GM10266 (cell line): ENCODE data around the gene FAM174C.

ENCODE experiments used
- DNase-seq: peaks from one replicate; pipeline ENCODE4 v3.0.0; 2012; ENCODE audit errors: extremely low spot score
- TF ChIP-seq, protein P1 (sequence below): IDR thresholded peaks from 2 replicates; pipeline ENCODE4 v1.5.1; 2012; ENCODE audit warnings: mild to moderate bottlenecking, low read depth; ENCODE audit not compliant: control insufficient read depth, insufficient read depth; ENCODE audit errors: missing control alignments

FAM174C gene

GRCh38 chr19:1254530-1255185 lies 20.7 kb upstream of the FAM174C start:
- no peak for DNase-seq
- TF ChIP-seq, protein P1, sequence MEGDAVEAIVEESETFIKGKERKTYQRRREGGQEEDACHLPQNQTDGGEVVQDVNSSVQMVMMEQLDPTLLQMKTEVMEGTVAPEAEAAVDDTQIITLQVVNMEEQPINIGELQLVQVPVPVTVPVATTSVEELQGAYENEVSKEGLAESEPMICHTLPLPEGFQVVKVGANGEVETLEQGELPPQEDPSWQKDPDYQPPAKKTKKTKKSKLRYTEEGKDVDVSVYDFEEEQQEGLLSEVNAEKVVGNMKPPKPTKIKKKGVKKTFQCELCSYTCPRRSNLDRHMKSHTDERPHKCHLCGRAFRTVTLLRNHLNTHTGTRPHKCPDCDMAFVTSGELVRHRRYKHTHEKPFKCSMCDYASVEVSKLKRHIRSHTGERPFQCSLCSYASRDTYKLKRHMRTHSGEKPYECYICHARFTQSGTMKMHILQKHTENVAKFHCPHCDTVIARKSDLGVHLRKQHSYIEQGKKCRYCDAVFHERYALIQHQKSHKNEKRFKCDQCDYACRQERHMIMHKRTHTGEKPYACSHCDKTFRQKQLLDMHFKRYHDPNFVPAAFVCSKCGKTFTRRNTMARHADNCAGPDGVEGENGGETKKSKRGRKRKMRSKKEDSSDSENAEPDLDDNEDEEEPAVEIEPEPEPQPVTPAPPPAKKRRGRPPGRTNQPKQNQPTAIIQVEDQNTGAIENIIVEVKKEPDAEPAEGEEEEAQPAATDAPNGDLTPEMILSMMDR = no peak

GRCh38 chr19:1255186-1256161 lies 19.9 kb upstream of the FAM174C start:
- no peak for DNase-seq
- TF ChIP-seq, protein P1 = no peak

DNA sequence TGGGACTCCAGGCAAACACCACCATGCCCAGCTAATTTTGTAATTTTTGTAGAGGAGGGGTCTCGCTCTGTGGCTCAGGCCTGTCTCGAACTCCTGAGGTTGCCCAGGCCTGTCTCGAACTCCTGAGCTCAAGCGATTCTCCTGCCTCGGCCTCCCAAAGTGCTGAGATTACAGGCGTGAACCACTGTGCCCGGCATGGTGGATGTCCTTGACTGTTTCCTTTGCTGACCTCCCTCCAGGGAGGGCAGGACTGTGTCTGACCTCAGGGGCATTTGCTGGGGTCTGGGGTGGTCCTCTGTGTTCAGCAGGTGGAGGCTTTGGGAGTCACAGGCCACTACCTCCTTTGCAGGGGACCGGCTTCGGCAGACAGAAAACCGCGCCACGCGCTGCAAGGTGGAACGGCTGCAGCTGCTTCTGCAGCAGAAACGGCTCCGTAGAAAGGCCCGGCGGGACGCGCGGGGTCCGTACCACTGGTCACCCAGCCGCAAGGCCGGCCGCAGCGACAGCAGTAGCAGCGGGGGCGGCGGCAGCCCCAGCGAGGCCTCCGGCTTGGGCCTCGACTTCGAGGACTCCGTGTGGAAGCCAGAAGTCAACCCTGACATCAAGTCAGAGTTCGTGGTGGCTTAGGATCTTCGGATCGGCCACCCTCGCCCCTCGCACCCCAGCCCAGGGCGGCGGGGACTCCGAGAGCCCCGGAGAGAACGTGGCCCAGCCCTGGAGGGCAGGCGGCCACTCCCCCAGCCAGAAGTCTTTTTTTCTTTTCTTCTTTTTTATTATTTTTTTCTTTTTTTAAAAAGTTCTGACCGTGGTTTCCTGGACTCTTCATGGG lies 18.5 kb upstream of the FAM174C start:
- TF ChIP-seq, protein P1 = no peak
- no peak for DNase-seq

DNA sequence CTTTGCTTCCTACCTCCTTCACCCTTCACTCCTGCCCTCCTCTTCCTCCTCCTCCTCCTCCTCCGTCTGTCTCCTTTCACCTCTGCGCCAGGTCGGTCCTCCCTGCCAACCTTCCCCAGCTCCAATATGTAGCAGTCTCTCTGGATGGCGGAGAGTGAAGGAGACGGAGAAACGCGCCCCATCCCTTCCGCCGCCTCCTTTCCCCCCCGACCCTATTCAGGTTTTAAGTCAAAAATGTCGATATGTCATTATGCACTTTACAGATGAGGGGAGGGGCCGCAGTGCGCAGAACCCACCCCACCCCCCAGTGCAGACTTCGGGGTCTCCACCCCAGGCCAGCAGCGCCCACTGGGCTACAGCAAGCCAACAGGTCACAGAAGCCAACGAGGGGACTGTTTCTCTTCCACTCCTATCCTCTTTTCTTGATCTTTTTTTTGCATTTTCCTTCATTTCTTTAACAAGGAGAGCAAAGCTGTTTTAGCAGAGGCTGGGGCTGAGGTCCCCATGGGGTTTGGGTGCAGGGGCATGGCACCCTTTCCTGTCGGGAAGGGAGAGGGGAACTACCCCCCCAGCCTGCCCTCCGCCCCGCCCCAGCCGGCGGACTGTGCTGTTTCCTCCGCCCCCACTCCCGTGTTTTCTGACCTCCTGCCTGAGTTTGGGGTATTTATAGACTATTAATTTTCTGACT lies 17.7 kb upstream of the FAM174C start:
- TF ChIP-seq, protein P1 = no peak
- DNase-seq = no peak

DNA sequence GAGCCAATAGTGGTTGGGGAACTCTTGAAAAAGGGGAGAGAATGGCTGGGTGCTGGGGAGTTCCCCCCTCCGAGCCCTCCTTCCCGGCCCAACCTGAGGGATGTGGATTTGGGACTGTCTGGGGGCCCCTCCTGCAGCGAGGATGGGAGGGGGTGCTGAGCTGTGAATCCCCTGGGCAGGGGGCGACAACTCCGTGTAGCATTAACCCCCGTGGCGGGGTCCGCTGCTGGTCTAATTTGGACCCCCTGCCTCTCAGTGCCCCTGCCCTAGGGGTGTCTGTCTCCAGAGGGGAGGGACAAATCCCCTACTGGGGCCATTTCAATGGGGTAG lies 17.2 kb upstream of the FAM174C start:
- DNase-seq = no peak
- TF ChIP-seq, protein P1 = no peak

- no peak for DNase-seq
- TF ChIP-seq, protein P1 = no peak
These were observed 16.6 kb upstream of the FAM174C start for GRCh38 chr19:1258707-1259205.
